Prostate gland (tissue), 2 donors: Measurements from ENCODE around the gene EFCAB13. TPM values are rescaled to one million over a fixed set of nuclear protein-coding genes. Genes with fewer than 3 reads are reported as not detected.

Experiments used
- DNase-seq: peaks from one replicate; pipeline ENCODE4 v3.0.0-alpha.2; 2019; ENCODE audit warnings: low spot score
- H3K27ac ChIP-seq, 2 donors: fragments of 200-600 bp; sonication (generic); 2 replicates each; pipeline ENCODE4 v1.5.1; 2017 to 2019
- H3K27me3 ChIP-seq: fragments of 200-600 bp; sonication (generic); replicated peaks from 2 replicates; pipeline ENCODE4 v1.5.1; 2019; ENCODE audit not compliant: insufficient read depth
- H3K36me3 ChIP-seq, 2 donors: fragments of 200-600 bp; sonication (generic); 1 replicate in 1 of 2; 2 replicates in 1 of 2; pipeline versions ENCODE4 v1.5.1 to v1.8.1; 2017 to 2019
- H3K4me1 ChIP-seq: fragments of 200-600 bp; sonication (generic); replicated peaks from 2 replicates; pipeline ENCODE4 v1.5.1; 2019
- H3K4me3 ChIP-seq, 2 donors: fragments of 200-600 bp; sonication (generic); 2 replicates each; pipeline ENCODE4 v1.5.1; 2017 to 2019
- H3K9me3 ChIP-seq: fragments of 200-600 bp; sonication (generic); 2 replicates; pipeline ENCODE4 v1.5.1; 2017
- CTCF ChIP-seq, 4 experiments: fragments of 200-600 bp in 2 of 4; fragments of 450-650 bp in 2 of 4; sonication (generic) in 2 of 4; IDR thresholded peaks; 1 replicate in 3 of 4; 2 replicates in 1 of 4; pipeline ENCODE4 v1.5.1; 2016 to 2019; ENCODE audit warnings: antibody characterized with exemption in 4 of 4, mild to moderate bottlenecking in 2 of 4, moderate library complexity in 2 of 4
- POLR2A ChIP-seq: fragments of 450-650 bp; IDR thresholded peaks from one replicate; pipeline ENCODE4 v1.6.1; 2016; ENCODE audit warnings: antibody characterized with exemption, mild to moderate bottlenecking
- POLR2AphosphoS5 ChIP-seq: sonication (generic); formaldehyde crosslinking; IDR thresholded peaks from one replicate; pipeline ENCODE4 v1.6.1; 2017; ENCODE audit warnings: antibody characterized with exemption
- WGBS: methylation state at CpG from one replicate; pipeline ENCODE4 v1.1.5; 2018; 5-methylcytosine and 5-hydroxymethylcytosine counted together
- intact Hi-C: fragments of 100-400 bp; cut with DNase I; formaldehyde crosslinking; loops from one replicate; pipeline ENCODE4 v1.14.2; 2022
- total RNA-seq, 2 donors: library from RNA; depleted of rRNA; stranded (reverse); fragments of >200 nt; gene quantifications; one replicate each; pipeline ENCODE4 v1.1.0, GENCODE V29; 2016

The EFCAB13 gene
- total RNA-seq, 2 donors from 2014 or later, result 4.5 to 8.9 TPM

- Histone ChIP-seq H3K9me3 (no peaks in the 10 kb centered on the region), H3K27ac (no peak overlapping the region), H3K27me3 (no peaks in the 10 kb centered on the region), H3K36me3 (no peaks in the 10 kb centered on the region), H3K4me1 (peaks cover 9% of the 10 kb centered on the region), H3K4me3 (no peak overlapping the region)
- no peak for TF ChIP-seq POLR2A
- TF ChIP-seq POLR2AphosphoS5, result no peak
- TF ChIP-seq CTCF (IDR thresholded peaks at IDR 0.05), result no peak
- 80% methylated on average over 11 of the region's 13 CpGs for WGBS
- no peak for DNase-seq
- intact Hi-C loops, result no loop called here
These were observed 24.4 kb upstream of the EFCAB13 start for GRCh38 chr17:47299239-47299910.

GRCh38 chr17:47300718-47301117 lies 23.0 kb upstream of the EFCAB13 start:
- TF ChIP-seq POLR2AphosphoS5 (no peak), CTCF (IDR thresholded peaks at IDR 0.05) (no peak), POLR2A (no peak)
- no peaks in the 10 kb centered on the region for H3K27me3 ChIP-seq
- intact Hi-C loops, result no loop called here
- no peak overlapping the region for H3K4me3 ChIP-seq
- WGBS, result 79% methylated on average over 1 of the region's 1 CpG
- no peaks in the 10 kb centered on the region for H3K9me3 ChIP-seq
- no peaks in the 10 kb centered on the region for H3K36me3 ChIP-seq
- no peak for DNase-seq
- no peak overlapping the region for H3K27ac ChIP-seq
- peaks cover 3% of the 10 kb centered on the region for H3K4me1 ChIP-seq

GRCh38 chr17:47301161-47301560 lies 22.6 kb upstream of the EFCAB13 start:
- peaks cover 3% of the 10 kb centered on the region for H3K4me1 ChIP-seq
- H3K27me3 ChIP-seq, result no peaks in the 10 kb centered on the region
- H3K4me3 ChIP-seq, result no peak overlapping the region
- WGBS, result 86% methylated on average over 3 of the region's 3 CpGs
- TF ChIP-seq CTCF (IDR thresholded peaks at IDR 0.05) (no peak), POLR2AphosphoS5 (no peak), POLR2A (no peak)
- no peaks in the 10 kb centered on the region for H3K36me3 ChIP-seq
- no peak for DNase-seq
- no peak overlapping the region for H3K27ac ChIP-seq
- H3K9me3 ChIP-seq, result no peaks in the 10 kb centered on the region
- intact Hi-C loops, result no loop called here

- H3K9me3 ChIP-seq, result no peaks in the 10 kb centered on the region
- H3K36me3 ChIP-seq, result no peaks in the 10 kb centered on the region
- no peak for DNase-seq
- H3K27ac ChIP-seq, result no peak overlapping the region
- no peak for TF ChIP-seq CTCF (IDR thresholded peaks at IDR 0.05)
- no peak for TF ChIP-seq POLR2AphosphoS5
- TF ChIP-seq POLR2A, result no peak
- WGBS, result 92% methylated on average over 2 of the region's 2 CpGs
- H3K4me1 ChIP-seq, result peaks cover 3% of the 10 kb centered on the region
- no peak overlapping the region for H3K4me3 ChIP-seq
- H3K27me3 ChIP-seq, result no peaks in the 10 kb centered on the region
- intact Hi-C loops, result no loop called here
These were observed 21.9 kb upstream of the EFCAB13 start for GRCh38 chr17:47301831-47302230.

GRCh38 chr17:47304186-47304585 lies 19.6 kb upstream of the EFCAB13 start:
- 100% methylated on average over 1 of the region's 1 CpG for WGBS
- H3K27me3 ChIP-seq, result no peaks in the 10 kb centered on the region

More at GRCh38 chr17:47304186-47304585, 19.6 kb upstream of the EFCAB13 start:
- no peak overlapping the region for H3K4me3 ChIP-seq
- intact Hi-C loops, result no loop called here
- H3K36me3 ChIP-seq, result no peaks in the 10 kb centered on the region
- no peaks in the 10 kb centered on the region for H3K9me3 ChIP-seq
- H3K4me1 ChIP-seq, result no peaks in the 10 kb centered on the region
- no peak overlapping the region for H3K27ac ChIP-seq
- TF ChIP-seq CTCF (IDR thresholded peaks at IDR 0.05), result no peak
- no peak for TF ChIP-seq POLR2A
- TF ChIP-seq POLR2AphosphoS5, result no peak
- DNase-seq, result no peak
